H9 (cell line): ENCODE data around the gene TMEM123. TPM values are rescaled to one million over a fixed set of nuclear protein-coding genes. Genes with fewer than 3 reads are reported as not detected.

Experiments used
- DNase-seq: peaks from one replicate; pipeline ENCODE4 v3.0.0-alpha.2; 2017
- H2AFZ ChIP-seq: one replicate; pipeline ENCODE4 v1.6.1; 2013; ENCODE audit warnings: mild to moderate bottlenecking, low read length, control low read depth, moderate library complexity
- H2AK5ac ChIP-seq: 2 replicates; pipeline ENCODE4 v1.6.1; 2013; ENCODE audit warnings: low read length, control low read depth, mixed read lengths; ENCODE audit not compliant: insufficient read length
- H2BK120ac ChIP-seq: one replicate; pipeline ENCODE4 v1.6.1; 2013; ENCODE audit warnings: low read depth, mild to moderate bottlenecking, low read length, control low read depth, inconsistent platforms; ENCODE audit not compliant: poor library complexity, severe bottlenecking
- H2BK12ac ChIP-seq: 2 replicates; pipeline ENCODE4 v1.6.1; 2013; ENCODE audit warnings: low read length, control low read depth, mixed read lengths, low read depth; ENCODE audit not compliant: insufficient read length
- H2BK15ac ChIP-seq: 2 replicates; pipeline ENCODE4 v1.6.1; 2013; ENCODE audit warnings: low read depth, low read length, control low read depth
- H2BK20ac ChIP-seq: one replicate; pipeline ENCODE4 v1.6.1; 2013; ENCODE audit warnings: low read depth, mild to moderate bottlenecking, low read length, control low read depth, inconsistent platforms; ENCODE audit not compliant: poor library complexity, severe bottlenecking
- H2BK5ac ChIP-seq: 2 replicates; pipeline ENCODE4 v1.6.1; 2013; ENCODE audit warnings: low read length, control low read depth, mixed read lengths; ENCODE audit not compliant: insufficient read length
- H3K14ac ChIP-seq: 2 replicates; pipeline ENCODE4 v1.6.1; 2013; ENCODE audit warnings: low read length, control low read depth; ENCODE audit not compliant: insufficient read depth
- H3K18ac ChIP-seq: 2 replicates; pipeline ENCODE4 v1.6.1; 2013; ENCODE audit warnings: low read depth, mild to moderate bottlenecking, mixed read lengths, low read length, control low read depth; ENCODE audit not compliant: insufficient read length
- H3K23ac ChIP-seq: 2 replicates; pipeline ENCODE4 v1.6.1; 2013; ENCODE audit warnings: low read length, control low read depth, mixed read lengths, low read depth; ENCODE audit not compliant: insufficient read length
- H3K23me2 ChIP-seq: 2 replicates; pipeline ENCODE4 v1.6.1; 2013; ENCODE audit warnings: low read depth, mild to moderate bottlenecking, mixed read lengths, low read length, control low read depth; ENCODE audit not compliant: insufficient read length, poor library complexity, severe bottlenecking
- H3K27ac ChIP-seq: 2 replicates; pipeline ENCODE4 v1.5.1; 2013; ENCODE audit warnings: low read length, control low read depth, mixed read lengths, low read depth; ENCODE audit not compliant: insufficient read length
- H3K27me3 ChIP-seq: 2 replicates; pipeline ENCODE4 v1.6.1; 2013; ENCODE audit warnings: low read length, control low read depth, inconsistent platforms; ENCODE audit not compliant: insufficient read depth
- H3K4ac ChIP-seq: 2 replicates; pipeline ENCODE4 v1.6.1; 2013; ENCODE audit warnings: low read depth, mild to moderate bottlenecking, control low read depth, inconsistent platforms, low read length, moderate library complexity
- H3K4me1 ChIP-seq: 2 replicates; pipeline ENCODE4 v1.6.1; 2013; ENCODE audit warnings: low read length, control low read depth, inconsistent platforms; ENCODE audit not compliant: insufficient read depth
- H3K4me2 ChIP-seq: 2 replicates; pipeline ENCODE4 v1.6.1; 2013; ENCODE audit warnings: low read length, control low read depth, mixed read lengths; ENCODE audit not compliant: insufficient read length, insufficient read depth
- H3K56ac ChIP-seq: 2 replicates; pipeline ENCODE4 v1.6.1; 2013; ENCODE audit warnings: low read depth, mild to moderate bottlenecking, mixed read lengths, low read length, control low read depth; ENCODE audit not compliant: insufficient read length
- H3K79me1 ChIP-seq: 2 replicates; pipeline ENCODE4 v1.6.1; 2013; ENCODE audit warnings: low read depth, mild to moderate bottlenecking, moderate library complexity, low read length, control low read depth, inconsistent platforms; ENCODE audit not compliant: insufficient read depth, poor library complexity, severe bottlenecking
- H3K79me2 ChIP-seq: 2 replicates; pipeline ENCODE4 v1.6.1; 2013; ENCODE audit warnings: low read length, control low read depth, inconsistent platforms; ENCODE audit not compliant: insufficient read depth
- H3K9ac ChIP-seq: 2 replicates; pipeline ENCODE4 v1.6.1; 2013; ENCODE audit warnings: low read length, control low read depth, mixed read lengths; ENCODE audit not compliant: insufficient read length; ENCODE audit errors: extremely low read depth
- H3K9me3 ChIP-seq: one replicate; pipeline ENCODE4 v1.6.1; 2013; ENCODE audit warnings: low read depth, low read length, inconsistent platforms; ENCODE audit not compliant: control insufficient read depth
- H3T11ph ChIP-seq: one replicate; pipeline ENCODE4 v1.6.1; 2013; ENCODE audit warnings: mild to moderate bottlenecking, low read length, control low read depth, inconsistent platforms
- H4K20me1 ChIP-seq: one replicate; pipeline ENCODE4 v1.6.1; 2013; ENCODE audit not compliant: control insufficient read depth, insufficient read length, insufficient read depth
- H4K5ac ChIP-seq: 2 replicates; pipeline ENCODE4 v1.6.1; 2013; ENCODE audit warnings: low read depth, mild to moderate bottlenecking, mixed read lengths, low read length, control low read depth; ENCODE audit not compliant: insufficient read length
- H4K8ac ChIP-seq: replicated peaks from 2 replicates; pipeline ENCODE4 v1.6.1; 2013; ENCODE audit warnings: low read length, control low read depth, mixed read lengths, low read depth; ENCODE audit not compliant: insufficient read length
- H4K91ac ChIP-seq: 2 replicates; pipeline ENCODE4 v1.6.1; 2013; ENCODE audit warnings: low read depth, mild to moderate bottlenecking, moderate library complexity, mixed read lengths, low read length, control low read depth; ENCODE audit not compliant: insufficient read length
- H3K27ac Mint-ChIP-seq, 3 experiments: 2 replicates in 2 of 3; 3 replicates in 1 of 3; pipeline ENCODE4 v1.8.0; 2020 to 2021; ENCODE audit warnings: mixed read lengths in 3 of 3, mild to moderate bottlenecking in 1 of 3, moderate library complexity in 1 of 3
- H3K27me3 Mint-ChIP-seq: 2 replicates; pipeline ENCODE4 v1.8.0; 2021; ENCODE audit warnings: low read depth, mild to moderate bottlenecking, moderate library complexity, mixed read lengths
- H3K36me3 Mint-ChIP-seq, 3 experiments: 2 replicates in 2 of 3; 3 replicates in 1 of 3; pipeline ENCODE4 v1.8.0; 2020 to 2021; ENCODE audit warnings: low read depth in 3 of 3, mixed read lengths in 3 of 3; ENCODE audit not compliant: insufficient read depth in 1 of 3
- H3K4me1 Mint-ChIP-seq, 2 experiments: 2 replicates each; pipeline ENCODE4 v1.8.0; 2020; ENCODE audit warnings: mixed read lengths in 2 of 2
- H3K4me3 Mint-ChIP-seq, 2 experiments: 2 replicates in 1 of 2; 3 replicates in 1 of 2; pipeline ENCODE4 v1.8.0; 2020 to 2021; ENCODE audit warnings: mild to moderate bottlenecking in 2 of 2, mixed read lengths in 2 of 2, moderate library complexity in 1 of 2
- H3K9me3 Mint-ChIP-seq, 2 experiments: 2 replicates in 1 of 2; 3 replicates in 1 of 2; pipeline ENCODE4 v1.8.0; 2020; ENCODE audit warnings: mild to moderate bottlenecking in 2 of 2, mixed read lengths in 2 of 2, moderate library complexity in 1 of 2
- WGBS: extraction: QIAGEN DNeasy Blood & Tissue Kit; methylation state at CpG from one replicate; pipeline ENCODE4 v1.1.7; 2013; ENCODE audit warnings: missing lambda C conversion rate, low lambda C conversion rate, mixed read lengths; ENCODE audit not compliant: insufficient read length; ENCODE audit errors: extremely low coverage; 5-methylcytosine and 5-hydroxymethylcytosine counted together
- total RNA-seq: library from RNA; stranded (reverse); gene quantifications from 2 replicates; pipeline ENCODE4 v1.2.1, GENCODE V29; 2021
- TF ChIP-seq, protein P1 (sequence below): fragments of 200-600 bp; sonication (generic); conservative IDR thresholded peaks from 3 replicates; pipeline ENCODE4 v1.8.0; 2021; ENCODE audit warnings: antibody characterized with exemption, mild to moderate bottlenecking

TMEM123 gene
- total RNA-seq, 1 experiment from 2014 or later, result 76.7 TPM

DNA sequence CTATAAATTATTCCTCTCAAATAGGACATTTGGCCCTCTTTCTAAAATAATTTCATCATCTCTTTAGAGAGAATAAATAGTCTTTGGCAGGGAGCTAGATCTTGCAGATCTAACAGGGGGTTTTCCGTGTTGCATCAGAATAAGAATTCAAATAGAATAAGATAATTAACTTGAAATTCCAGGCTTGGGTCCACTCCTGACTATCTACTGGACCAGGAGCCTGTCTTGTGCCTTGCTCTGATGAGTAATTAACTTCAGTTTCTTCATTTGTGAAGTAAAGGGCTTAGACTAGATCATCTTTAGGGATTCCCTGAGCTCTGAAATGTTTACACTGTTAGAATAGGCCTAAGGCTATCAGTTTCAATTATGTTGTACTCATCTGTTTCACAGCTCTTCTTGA is 23.5 kb upstream of the TMEM123 start:
- Histone ChIP-seq H3K56ac (no peak overlapping the region), H2BK12ac (no peak overlapping the region), H3K14ac (no peak overlapping the region), H2BK5ac (no peak overlapping the region), H3K9me3 (no peaks in the 10 kb centered on the region), H3K79me1 (no peaks in the 10 kb centered on the region), H3K79me2 (no peaks in the 10 kb centered on the region), H4K91ac (no peak overlapping the region), H3T11ph (no peak overlapping the region), H3K27me3 (no peaks in the 10 kb centered on the region), H2BK15ac (no peak overlapping the region), H4K8ac (no peak overlapping the region), H3K23ac (no peak overlapping the region), H2BK120ac (no peak overlapping the region), H3K9ac (no peak overlapping the region), H4K5ac (no peak overlapping the region), H3K18ac (no peak overlapping the region), H3K4me2 (no peak overlapping the region), H4K20me1 (no peaks in the 10 kb centered on the region), H3K23me2 (no peaks in the 10 kb centered on the region), H3K4ac (no peak overlapping the region), H2AFZ (no peak overlapping the region), H3K4me1 (peaks cover 8% of the 10 kb centered on the region; the same call in 1 of the 2 replicates), H3K27ac (no peak overlapping the region), H2BK20ac (no peak overlapping the region), H2AK5ac (no peak overlapping the region)
- DNase-seq, result no peak
- Mint-ChIP-seq H3K36me3 (no peaks in the 10 kb centered on the region), H3K4me3 (no peak overlapping the region), H3K27ac (no peak overlapping the region), H3K27me3 (no peaks in the 10 kb centered on the region; the same call in 1 of the 2 replicates), H3K9me3 (no peaks in the 10 kb centered on the region), H3K4me1 (peaks cover 23 to 28% of the 10 kb centered on the region in 2 experiments)
- TF ChIP-seq, protein P1, sequence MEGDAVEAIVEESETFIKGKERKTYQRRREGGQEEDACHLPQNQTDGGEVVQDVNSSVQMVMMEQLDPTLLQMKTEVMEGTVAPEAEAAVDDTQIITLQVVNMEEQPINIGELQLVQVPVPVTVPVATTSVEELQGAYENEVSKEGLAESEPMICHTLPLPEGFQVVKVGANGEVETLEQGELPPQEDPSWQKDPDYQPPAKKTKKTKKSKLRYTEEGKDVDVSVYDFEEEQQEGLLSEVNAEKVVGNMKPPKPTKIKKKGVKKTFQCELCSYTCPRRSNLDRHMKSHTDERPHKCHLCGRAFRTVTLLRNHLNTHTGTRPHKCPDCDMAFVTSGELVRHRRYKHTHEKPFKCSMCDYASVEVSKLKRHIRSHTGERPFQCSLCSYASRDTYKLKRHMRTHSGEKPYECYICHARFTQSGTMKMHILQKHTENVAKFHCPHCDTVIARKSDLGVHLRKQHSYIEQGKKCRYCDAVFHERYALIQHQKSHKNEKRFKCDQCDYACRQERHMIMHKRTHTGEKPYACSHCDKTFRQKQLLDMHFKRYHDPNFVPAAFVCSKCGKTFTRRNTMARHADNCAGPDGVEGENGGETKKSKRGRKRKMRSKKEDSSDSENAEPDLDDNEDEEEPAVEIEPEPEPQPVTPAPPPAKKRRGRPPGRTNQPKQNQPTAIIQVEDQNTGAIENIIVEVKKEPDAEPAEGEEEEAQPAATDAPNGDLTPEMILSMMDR, result no peak
- WGBS, result no CpG with 5 or more reads among the region's 1 CpG
